Measurements from ENCODE around the gene DNAJC3. TPM values are rescaled to one million over a fixed set of nuclear protein-coding genes. Genes with fewer than 3 reads are reported as not detected.
"Not testable (repeated sequence)": the region's sequence is repeated elsewhere in the genome, so short reads cannot be mapped to it uniquely, and the experiment has no call there.

Gene DNAJC3
- polyA plus RNA-seq, 3 donors from 2014 or later, result 19.8 to 27.5 (median 20.5) TPM

DNA sequence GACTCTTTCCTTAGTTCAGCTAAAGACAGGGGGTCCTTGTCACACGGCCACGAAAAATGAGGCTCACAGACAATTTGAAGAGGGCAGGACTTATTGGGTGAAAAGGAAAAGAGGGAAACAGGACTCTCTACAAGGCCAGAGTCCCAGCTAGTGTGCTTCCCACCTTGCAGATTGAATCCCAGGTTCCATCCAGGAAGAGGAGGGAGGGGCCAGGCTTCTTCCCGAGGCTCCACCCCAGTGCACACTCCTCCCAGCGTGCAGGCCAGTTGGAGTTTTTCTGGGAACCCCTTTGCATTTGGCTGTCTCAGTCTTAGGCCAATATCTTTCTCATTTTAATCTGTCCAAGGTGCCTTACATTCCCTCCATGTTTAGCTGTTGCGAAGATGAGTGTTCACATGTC is 106.8 kb downstream of the DNAJC3 start:
- Mint-ChIP-seq H3K9me3 (no peaks in the 10 kb centered on the region), H3K4me3 (no peak overlapping the region), H3K27me3 (ENCODE audit: low read depth in 3 of 3) (no peaks in the 10 kb centered on the region), H3K27ac (no peak overlapping the region), H3K4me1 (peaks cover 1 to 4% of the 10 kb centered on the region in 2 donors), H3K36me3 (peaks cover 17 to 22% (median 19%) of the 10 kb centered on the region in 3 donors)
- DNase-seq, result no peak

DNA sequence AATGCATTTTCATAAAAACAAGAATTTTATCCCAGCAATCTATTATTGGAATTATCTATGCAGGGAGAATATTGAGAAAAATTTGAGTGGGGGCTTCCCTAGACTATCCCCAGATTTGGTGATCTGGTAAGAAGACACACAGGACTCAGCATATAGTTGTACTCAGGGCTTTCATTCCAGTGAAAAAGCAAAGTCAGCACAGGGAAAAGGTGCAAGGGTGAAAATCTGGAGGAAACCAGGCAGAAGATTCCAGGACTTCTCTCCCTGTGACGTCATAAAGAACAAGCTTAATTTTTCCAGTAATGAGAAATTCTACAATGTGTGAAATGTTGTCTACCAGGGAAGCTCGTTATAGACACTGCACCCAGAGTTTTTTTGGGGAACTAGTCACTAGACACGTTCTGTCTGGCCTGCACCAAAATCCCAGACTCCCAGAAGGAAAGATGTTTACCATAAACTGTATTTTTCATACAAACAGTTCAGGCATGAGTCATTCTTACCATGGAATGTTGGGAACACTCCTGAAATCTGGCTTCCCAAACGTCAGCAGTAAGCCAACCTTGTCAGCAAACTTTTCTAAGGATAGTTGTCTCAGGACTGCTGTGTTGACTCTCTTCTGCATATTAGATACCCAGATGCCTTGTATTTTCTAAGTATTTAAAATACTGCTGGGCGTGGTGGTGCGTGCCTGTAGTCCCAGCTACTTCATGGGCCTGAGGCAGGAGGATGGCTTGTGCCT is 107.4 kb downstream of the DNAJC3 start:
- Mint-ChIP-seq H3K9me3 (peaks cover 0 to 3% (median 0%) of the 10 kb centered on the region in 6 donors), H3K4me3 (no peak overlapping the region), H3K36me3 (peaks cover 23 to 28% (median 24%) of the 10 kb centered on the region in 3 donors), H3K4me1 (peaks cover 1 to 4% of the 10 kb centered on the region in 2 donors), H3K27ac (no peak overlapping the region), H3K27me3 (ENCODE audit: low read depth in 3 of 3) (peaks cover 0 to 2% (median 0%) of the 10 kb centered on the region in 3 donors)
- no peak for DNase-seq

DNA sequence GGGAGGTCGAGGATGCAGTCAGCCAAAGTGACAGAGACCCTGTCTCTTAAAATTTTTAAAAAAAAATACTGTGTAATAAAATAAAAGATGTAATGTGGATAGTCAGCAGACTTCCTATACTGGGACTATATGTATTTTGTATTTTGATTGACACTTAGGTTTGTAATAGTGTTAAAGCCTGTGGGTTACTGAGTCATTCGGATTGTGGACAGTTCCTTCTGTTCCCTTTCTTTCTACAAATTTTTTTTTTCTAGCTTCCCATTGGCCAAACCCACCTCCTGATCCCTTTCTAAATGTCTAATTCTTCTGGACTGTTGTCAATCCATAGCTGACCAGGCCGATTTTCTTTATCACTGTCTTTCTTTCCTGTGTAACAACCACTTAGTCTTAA is 108.0 kb downstream of the DNAJC3 start:
- no peak for DNase-seq

DNA sequence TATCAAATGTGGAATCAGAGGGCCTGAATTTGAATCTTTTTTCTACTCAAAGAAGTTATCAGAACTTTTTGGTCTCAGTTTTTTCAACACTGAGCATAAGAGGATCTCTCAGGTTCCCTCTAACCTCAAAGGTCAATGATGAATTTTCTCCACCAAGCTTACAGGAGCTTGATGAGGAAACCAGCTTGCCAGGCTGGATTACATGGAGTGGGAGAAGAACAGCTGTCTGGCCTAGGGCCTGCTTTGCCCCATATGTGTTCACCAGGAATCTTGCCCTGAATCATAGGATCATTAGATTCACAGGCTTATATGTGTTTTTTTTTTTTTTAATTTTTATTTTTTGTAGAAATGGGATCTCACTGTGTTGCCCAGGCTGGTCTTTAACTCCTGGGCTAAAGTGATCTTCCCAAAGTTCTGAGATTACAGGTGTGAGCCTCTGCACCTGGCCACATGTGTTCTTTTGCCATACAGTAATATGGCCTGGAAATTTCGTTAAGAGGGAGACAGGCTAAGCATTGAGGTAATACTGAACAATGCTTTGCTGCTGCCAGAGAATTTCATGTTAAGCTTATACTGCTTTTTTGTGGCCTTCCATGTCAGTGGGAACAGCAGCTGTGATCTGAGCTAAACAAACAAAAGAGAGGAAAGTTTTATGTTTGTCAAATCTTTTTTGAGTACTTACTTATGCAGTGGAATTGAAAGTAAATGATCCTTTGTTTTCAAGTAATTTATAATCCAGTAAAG is 110.6 kb downstream of the DNAJC3 start:
- Mint-ChIP-seq H3K27me3 (ENCODE audit: low read depth in 3 of 3) (peaks cover 0 to 3% (median 0%) of the 10 kb centered on the region in 3 donors), H3K9me3 (peaks cover 0 to 3% (median 0%) of the 10 kb centered on the region in 6 donors), H3K27ac (peak overlapping the region in 3 of 6 donors; percentile 4 to 34 (median 8)), H3K4me1 (peaks cover 16 to 33% of the 10 kb centered on the region in 2 donors), H3K36me3 (peaks cover 33 to 46% (median 40%) of the 10 kb centered on the region in 3 donors), H3K4me3 (no peak overlapping the region)
- DNase-seq, result no peak

More for the DNA sequence above, 108.0 kb downstream of the DNAJC3 start:
- H3K4me3 Mint-ChIP-seq, result no peak overlapping the region
- peaks cover 29 to 33% (median 30%) of the 10 kb centered on the region in 3 donors for H3K36me3 Mint-ChIP-seq
- peaks cover 0 to 3% (median 0%) of the 10 kb centered on the region in 3 donors for H3K27me3 Mint-ChIP-seq (ENCODE audit: low read depth in 3 of 3)
- peaks cover 0 to 3% (median 0%) of the 10 kb centered on the region in 6 donors for H3K9me3 Mint-ChIP-seq
- H3K27ac Mint-ChIP-seq, result peak overlapping the region in 1 of 6 donors; percentile 26
- peaks cover 1 to 8% of the 10 kb centered on the region in 2 donors for H3K4me1 Mint-ChIP-seq

DNA sequence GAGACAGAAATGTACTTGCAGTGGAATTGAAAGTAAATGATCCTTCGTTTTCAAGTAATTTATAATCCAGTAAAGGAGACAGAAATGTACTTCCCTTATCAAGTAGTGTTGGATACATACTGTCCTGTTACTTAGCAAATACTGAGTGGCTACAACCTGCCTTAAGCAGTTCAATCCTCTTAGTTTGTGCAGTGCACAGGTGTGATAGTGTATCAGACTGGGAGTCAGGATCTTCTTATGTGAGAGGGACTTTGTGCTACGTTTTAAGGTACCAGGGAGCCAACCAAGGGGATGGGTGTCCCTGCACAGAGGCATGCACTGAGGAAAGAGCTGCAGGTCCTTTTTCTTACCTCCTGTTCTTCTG is 111.1 kb downstream of the DNAJC3 start:
- peaks cover 16 to 33% of the 10 kb centered on the region in 2 donors for H3K4me1 Mint-ChIP-seq
- peaks cover 36 to 51% (median 37%) of the 10 kb centered on the region in 3 donors for H3K36me3 Mint-ChIP-seq
- peaks cover 0 to 3% (median 0%) of the 10 kb centered on the region in 6 donors for H3K9me3 Mint-ChIP-seq
- peaks cover 0 to 3% (median 0%) of the 10 kb centered on the region in 3 donors for H3K27me3 Mint-ChIP-seq (ENCODE audit: low read depth in 3 of 3)
- no peak for DNase-seq
- no peak overlapping the region for H3K4me3 Mint-ChIP-seq
- peak overlapping the region in 4 of 6 donors; percentile 3 to 71 (median 6) for H3K27ac Mint-ChIP-seq

DNA sequence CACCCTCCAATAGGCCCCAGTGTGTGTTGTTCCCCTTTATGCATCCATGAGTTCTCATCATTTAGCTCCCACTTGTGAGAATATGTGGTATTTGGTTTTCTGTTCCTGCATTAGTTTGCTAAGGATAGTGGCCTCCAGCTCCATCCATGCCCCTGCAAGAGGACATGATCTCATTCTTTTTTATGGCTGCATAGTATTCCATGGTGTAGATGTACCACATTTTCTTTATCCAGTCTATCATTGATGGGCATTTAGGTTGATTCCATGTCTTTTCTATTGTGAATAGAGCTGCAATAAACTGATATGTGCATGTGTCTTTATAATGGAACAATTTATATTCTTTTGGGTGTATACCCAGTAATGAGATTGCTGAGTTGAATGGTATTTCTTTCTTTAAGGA is 112.4 kb downstream of the DNAJC3 start:
- Mint-ChIP-seq H3K27ac (peak overlapping the region in 1 of 6 donors; percentile 18), H3K36me3 (peaks cover 37 to 61% (median 41%) of the 10 kb centered on the region in 3 donors), H3K4me1 (peaks cover 18 to 39% of the 10 kb centered on the region in 2 donors)
- H3K4me3 Mint-ChIP-seq; H3K9me3 Mint-ChIP-seq; DNase-seq; H3K27me3 Mint-ChIP-seq (ENCODE audit: low read depth in 3 of 3): not testable (repeated sequence)

DNA sequence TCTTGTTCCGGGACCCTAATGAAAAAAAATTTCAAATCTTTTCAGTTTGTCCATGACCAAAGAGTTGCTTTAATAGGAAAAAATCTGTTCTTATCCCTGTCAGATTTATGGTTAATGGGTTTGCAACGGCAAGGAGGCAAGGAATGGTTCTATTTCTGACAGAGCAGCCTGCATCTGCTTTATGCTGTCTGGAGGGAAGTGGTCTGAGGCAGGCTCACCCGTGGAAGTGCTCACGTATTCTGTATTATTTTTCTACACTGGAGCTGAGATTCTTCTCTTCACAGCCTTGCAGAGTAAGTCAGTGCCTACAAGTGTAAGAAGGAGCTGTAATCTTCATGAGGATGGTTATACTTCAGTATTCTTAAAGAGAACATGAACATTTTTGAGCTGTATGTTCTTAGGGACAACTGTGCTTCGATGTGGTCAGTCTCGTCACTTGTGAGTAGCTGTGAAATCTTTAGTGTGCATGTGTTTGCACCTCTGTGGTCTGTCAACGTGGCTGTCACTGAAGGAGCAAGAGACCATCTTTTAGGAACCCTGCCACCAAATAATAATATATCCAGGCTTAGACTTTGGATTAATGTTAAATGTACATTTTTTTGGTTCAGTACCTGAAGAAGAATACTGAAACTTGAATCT is 114.3 kb downstream of the DNAJC3 start:
- Mint-ChIP-seq H3K27ac (peak overlapping the region; percentile 33 to 82 (median 68)), H3K4me3 (peak overlapping the region; percentile 3 to 54 (median 21)), H3K36me3 (peaks cover 37 to 61% (median 41%) of the 10 kb centered on the region in 3 donors), H3K9me3 (peaks cover 0 to 3% (median 0%) of the 10 kb centered on the region in 6 donors), H3K4me1 (peaks cover 18 to 39% of the 10 kb centered on the region in 2 donors), H3K27me3 (ENCODE audit: low read depth in 3 of 3) (peaks cover 0 to 3% (median 0%) of the 10 kb centered on the region in 3 donors)
- peak; percentile 6 to 27 (median 21) for DNase-seq

DNA sequence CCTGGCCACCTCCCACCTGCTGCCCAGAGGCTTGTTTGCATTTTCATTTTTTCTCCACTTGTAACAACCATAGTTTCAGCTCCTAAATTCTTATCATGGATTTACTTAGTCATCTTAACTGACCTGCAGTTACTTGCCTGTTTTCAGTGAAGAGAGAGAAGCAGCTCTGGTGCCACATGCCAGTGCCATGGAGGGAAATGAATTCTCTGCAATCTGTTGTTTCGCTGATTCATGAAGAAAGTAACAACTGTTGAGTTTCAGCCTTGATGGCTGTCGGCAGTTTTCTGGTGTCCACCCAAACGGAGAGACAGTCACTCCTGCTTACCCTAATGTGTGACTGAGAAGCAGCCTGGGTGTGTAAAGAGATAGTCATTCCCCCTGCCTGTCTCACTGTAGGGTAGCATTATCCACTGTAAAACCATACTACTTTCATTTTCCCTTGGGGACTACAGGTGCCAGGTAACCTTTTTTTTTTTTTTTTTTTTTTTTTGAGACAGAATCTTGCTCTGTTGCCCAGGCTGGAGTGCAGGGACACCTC is 116.1 kb downstream of the DNAJC3 start:
- no peak for DNase-seq
- Mint-ChIP-seq H3K4me3 (no peak overlapping the region), H3K27me3 (ENCODE audit: low read depth in 3 of 3) (peaks cover 0 to 3% (median 0%) of the 10 kb centered on the region in 3 donors), H3K9me3 (peaks cover 0 to 3% (median 0%) of the 10 kb centered on the region in 6 donors), H3K4me1 (peaks cover 18 to 39% of the 10 kb centered on the region in 2 donors), H3K36me3 (peaks cover 27 to 52% (median 35%) of the 10 kb centered on the region in 3 donors), H3K27ac (peak overlapping the region in 1 of 6 donors; percentile 32)

DNA sequence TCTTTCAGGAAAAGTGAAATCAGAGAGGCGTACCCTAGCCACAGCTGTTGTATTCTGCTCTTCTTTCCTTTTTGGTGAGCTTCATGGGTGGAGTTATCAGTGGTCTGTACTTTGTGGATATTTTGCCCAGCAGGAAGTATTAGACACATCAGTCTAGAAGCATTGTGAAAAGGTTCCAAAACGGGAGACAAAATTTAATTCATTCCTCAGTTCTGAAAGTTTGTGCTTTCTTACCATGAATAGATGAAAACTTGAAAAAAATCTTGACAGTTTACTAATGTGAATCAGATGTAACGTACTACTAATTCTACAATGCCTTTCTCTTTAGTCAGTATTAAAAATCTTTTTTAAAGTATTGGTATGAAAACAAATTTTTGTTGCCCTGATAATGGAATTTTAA is 116.8 kb downstream of the DNAJC3 start:
- Mint-ChIP-seq H3K27me3 (ENCODE audit: low read depth in 3 of 3) (peaks cover 0 to 3% (median 0%) of the 10 kb centered on the region in 3 donors), H3K4me1 (peaks cover 18 to 35% of the 10 kb centered on the region in 2 donors), H3K36me3 (peaks cover 20 to 46% (median 28%) of the 10 kb centered on the region in 3 donors), H3K27ac (peak overlapping the region in 1 of 6 donors; percentile 33), H3K4me3 (no peak overlapping the region), H3K9me3 (peaks cover 0 to 3% (median 0%) of the 10 kb centered on the region in 6 donors)
- DNase-seq, result no peak

DNA sequence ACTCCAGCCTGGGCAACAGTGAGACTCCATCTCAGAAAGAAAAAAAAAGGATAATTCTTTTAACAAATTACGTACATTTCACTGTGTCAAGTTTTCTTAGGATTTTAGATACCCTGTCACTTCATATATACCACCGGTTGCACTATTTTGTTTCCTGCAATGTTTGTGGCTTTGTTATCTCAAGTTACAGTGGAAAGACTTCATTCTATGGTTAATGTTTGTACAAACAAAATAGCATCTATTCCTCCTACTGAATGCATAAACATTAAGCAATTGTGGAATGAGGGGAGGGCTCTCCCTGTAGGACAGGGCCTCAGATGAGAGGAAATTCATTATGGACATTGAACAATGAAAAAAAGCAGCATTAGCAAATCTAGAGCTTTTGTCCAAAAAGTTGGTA is 120.1 kb downstream of the DNAJC3 start:
- Mint-ChIP-seq H3K27ac (no peak overlapping the region), H3K4me3 (no peak overlapping the region), H3K36me3 (peaks cover 4 to 22% (median 4%) of the 10 kb centered on the region in 3 donors), H3K27me3 (ENCODE audit: low read depth in 3 of 3) (peaks cover 0 to 2% (median 2%) of the 10 kb centered on the region in 3 donors), H3K9me3 (no peaks in the 10 kb centered on the region), H3K4me1 (peaks cover 3 to 9% of the 10 kb centered on the region in 2 donors)
- no peak for DNase-seq

DNA sequence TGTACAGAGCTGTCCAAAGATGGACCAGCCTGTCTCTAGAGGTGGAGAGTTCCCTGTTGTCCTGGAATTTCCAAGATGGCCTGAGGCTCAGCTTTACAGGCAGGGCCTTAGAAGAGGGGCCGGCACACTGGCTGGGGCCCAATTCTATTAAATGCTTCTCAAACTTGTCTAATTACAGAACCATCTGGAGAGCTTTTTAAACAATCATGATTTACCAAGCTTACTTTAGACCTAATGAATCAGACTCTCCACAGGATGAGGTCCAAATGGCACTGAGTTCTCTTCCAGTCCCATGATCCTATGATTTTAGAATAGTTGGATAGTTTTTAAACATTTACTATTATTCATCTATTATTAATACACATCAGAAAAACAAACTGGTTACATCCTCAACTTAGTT is 123.5 kb downstream of the DNAJC3 start:
- no peak for DNase-seq
- no peak overlapping the region for H3K27ac Mint-ChIP-seq
- H3K4me1 Mint-ChIP-seq, result no peaks in the 10 kb centered on the region
- H3K27me3 Mint-ChIP-seq (ENCODE audit: low read depth in 3 of 3), result peaks cover 3 to 6% (median 4%) of the 10 kb centered on the region in 3 donors
- H3K9me3 Mint-ChIP-seq, result no peaks in the 10 kb centered on the region
- H3K36me3 Mint-ChIP-seq, result peaks cover 0 to 5% (median 0%) of the 10 kb centered on the region in 3 donors
- H3K4me3 Mint-ChIP-seq, result no peak overlapping the region

DNA sequence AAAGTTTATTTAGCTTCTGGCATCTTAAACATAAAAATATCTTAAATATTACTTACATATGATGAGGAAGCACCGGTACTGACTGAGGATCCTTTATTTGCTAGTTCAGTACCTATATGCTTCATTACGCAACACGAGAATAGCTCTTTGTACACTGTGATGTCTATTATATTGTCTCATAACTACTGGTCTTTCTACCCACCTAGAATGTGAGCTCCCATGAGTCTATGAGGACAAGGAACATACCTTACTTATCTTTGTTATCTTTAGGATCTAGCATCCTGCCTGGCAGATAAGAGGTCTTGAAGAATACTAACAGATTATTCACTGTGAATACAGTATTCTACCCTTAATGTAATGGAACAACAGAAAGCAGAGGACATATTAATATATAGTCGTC is 124.9 kb downstream of the DNAJC3 start:
- Mint-ChIP-seq H3K36me3 (peaks cover 0 to 5% (median 0%) of the 10 kb centered on the region in 3 donors), H3K27me3 (ENCODE audit: low read depth in 3 of 3) (peaks cover 3 to 6% (median 4%) of the 10 kb centered on the region in 3 donors), H3K4me3 (no peak overlapping the region), H3K27ac (no peak overlapping the region), H3K4me1 (no peaks in the 10 kb centered on the region), H3K9me3 (no peaks in the 10 kb centered on the region)
- DNase-seq, result no peak

DNA sequence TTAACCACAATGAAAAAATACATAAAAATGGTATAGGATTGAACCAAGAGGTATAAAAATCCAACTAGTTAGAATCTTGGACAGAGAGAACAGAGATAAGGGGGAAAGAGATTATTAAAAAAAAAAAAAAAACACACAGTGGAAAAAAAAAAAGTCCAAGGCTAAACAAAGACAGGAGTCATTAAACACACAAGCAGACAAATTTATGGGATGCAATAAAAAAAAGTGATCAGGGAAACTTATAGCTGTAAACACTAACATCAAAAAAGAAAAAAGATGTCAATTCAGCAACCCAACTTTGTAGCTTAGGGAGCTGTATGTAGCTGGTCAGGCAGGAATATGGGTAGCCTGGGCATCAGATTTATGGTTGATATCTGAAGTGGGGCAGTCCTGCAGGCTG is 129.0 kb downstream of the DNAJC3 start:
- Mint-ChIP-seq H3K27ac (no peak overlapping the region), H3K4me1 (no peaks in the 10 kb centered on the region), H3K36me3 (peaks cover 0 to 3% (median 0%) of the 10 kb centered on the region in 3 donors), H3K9me3 (no peaks in the 10 kb centered on the region), H3K4me3 (no peak overlapping the region), H3K27me3 (ENCODE audit: low read depth in 3 of 3) (peaks cover 2 to 3% (median 3%) of the 10 kb centered on the region in 3 donors)
- DNase-seq, result no peak
